ENCODE results near the gene PDK1.

Gene PDK1

GRCh38 chr2:172551271-172551670, 4.6 kb upstream of the PDK1 start:
- H3K9me3 ChIP-seq (ENCODE audit: control insufficient read depth in 2 of 2, low read length in 2 of 2), result no peaks in the 10 kb centered on the region
- H3K36me3 ChIP-seq (ENCODE audit: control insufficient read depth in 2 of 2, insufficient read depth in 2 of 2, low read length in 2 of 2), result no peaks in the 10 kb centered on the region
- H3K9ac ChIP-seq (ENCODE audit: low read depth in 1 of 2, low read length in 2 of 2), result no peak overlapping the region

GRCh38 chr2:172552547-172553291, 3.2 kb upstream of the PDK1 start:
- H3K9ac ChIP-seq (ENCODE audit: low read depth in 1 of 2, low read length in 2 of 2), result no peak overlapping the region
- no peaks in the 10 kb centered on the region for H3K27me3 ChIP-seq (ENCODE audit: control insufficient read depth in 2 of 2, insufficient read depth in 2 of 2, low read length in 2 of 2)
- H3K4me3 ChIP-seq (ENCODE audit: low read length in 2 of 2), result no peak overlapping the region
- H3K36me3 ChIP-seq (ENCODE audit: control insufficient read depth in 2 of 2, insufficient read depth in 2 of 2, low read length in 2 of 2), result no peaks in the 10 kb centered on the region
- H3K27ac ChIP-seq (ENCODE audit: low read depth in 2 of 2, low read length in 2 of 2), result no peak overlapping the region
- H3K4me1 ChIP-seq (ENCODE audit: control insufficient read depth in 2 of 2, insufficient read depth in 2 of 2, low read length in 2 of 2), result peaks cover 17% of the 10 kb centered on the region in 2 donors
- H3K9me3 ChIP-seq (ENCODE audit: control insufficient read depth in 2 of 2, low read length in 2 of 2), result no peaks in the 10 kb centered on the region

More at GRCh38 chr2:172551271-172551670, 4.6 kb upstream of the PDK1 start:
- Histone ChIP-seq H3K27me3 (ENCODE audit: control insufficient read depth in 2 of 2, insufficient read depth in 2 of 2, low read length in 2 of 2) (no peaks in the 10 kb centered on the region), H3K4me1 (ENCODE audit: control insufficient read depth in 2 of 2, insufficient read depth in 2 of 2, low read length in 2 of 2) (peaks cover 9% of the 10 kb centered on the region in 2 donors), H3K27ac (ENCODE audit: low read depth in 2 of 2, low read length in 2 of 2) (no peak overlapping the region), H3K4me3 (ENCODE audit: low read length in 2 of 2) (no peak overlapping the region)

- no peak overlapping the region for H3K27ac ChIP-seq (ENCODE audit: low read depth in 2 of 2, low read length in 2 of 2)
- no peaks in the 10 kb centered on the region for H3K27me3 ChIP-seq (ENCODE audit: control insufficient read depth in 2 of 2, insufficient read depth in 2 of 2, low read length in 2 of 2)
- peak overlapping the region; percentile 91 to 96 for H3K4me3 ChIP-seq (ENCODE audit: low read length in 2 of 2)
- H3K9me3 ChIP-seq (ENCODE audit: control insufficient read depth in 2 of 2, low read length in 2 of 2), result no peaks in the 10 kb centered on the region
- no peaks in the 10 kb centered on the region for H3K36me3 ChIP-seq (ENCODE audit: control insufficient read depth in 2 of 2, insufficient read depth in 2 of 2, low read length in 2 of 2)
- peaks cover 17 to 19% of the 10 kb centered on the region in 2 donors for H3K4me1 ChIP-seq (ENCODE audit: control insufficient read depth in 2 of 2, insufficient read depth in 2 of 2, low read length in 2 of 2)
- peak overlapping the region in 1 of 2 donors; percentile 95 for H3K9ac ChIP-seq (ENCODE audit: low read depth in 1 of 2, low read length in 2 of 2)
Observed at GRCh38 chr2:172554352-172555271, 1.3 kb upstream of the PDK1 start.

GRCh38 chr2:172555272-172555521, 693 bp upstream of the PDK1 start:
- Histone ChIP-seq H3K9me3 (ENCODE audit: control insufficient read depth in 2 of 2, low read length in 2 of 2) (no peaks in the 10 kb centered on the region), H3K4me1 (ENCODE audit: control insufficient read depth in 2 of 2, insufficient read depth in 2 of 2, low read length in 2 of 2) (peaks cover 17 to 19% of the 10 kb centered on the region in 2 donors), H3K27me3 (ENCODE audit: control insufficient read depth in 2 of 2, insufficient read depth in 2 of 2, low read length in 2 of 2) (no peaks in the 10 kb centered on the region), H3K36me3 (ENCODE audit: control insufficient read depth in 2 of 2, insufficient read depth in 2 of 2, low read length in 2 of 2) (no peaks in the 10 kb centered on the region), H3K9ac (ENCODE audit: low read depth in 1 of 2, low read length in 2 of 2) (peak overlapping the region; percentile 85 to 95), H3K4me3 (ENCODE audit: low read length in 2 of 2) (peak overlapping the region; percentile 91 to 96), H3K27ac (ENCODE audit: low read depth in 2 of 2, low read length in 2 of 2) (peak overlapping the region; percentile 81 to 91)

- no peaks in the 10 kb centered on the region for H3K27me3 ChIP-seq (ENCODE audit: control insufficient read depth in 2 of 2, insufficient read depth in 2 of 2, low read length in 2 of 2)
- H3K4me3 ChIP-seq (ENCODE audit: low read length in 2 of 2), result peak overlapping the region; percentile 91 to 96
- H3K4me1 ChIP-seq (ENCODE audit: control insufficient read depth in 2 of 2, insufficient read depth in 2 of 2, low read length in 2 of 2), result peaks cover 13 to 19% of the 10 kb centered on the region in 2 donors
Observed at GRCh38 chr2:172556284-172557033, 569 bp downstream of the PDK1 start.

GRCh38 chr2:172558372-172558771, 2.5 kb downstream of the PDK1 start:
- Histone ChIP-seq H3K27ac (ENCODE audit: low read depth in 2 of 2, low read length in 2 of 2) (no peak overlapping the region), H3K27me3 (ENCODE audit: control insufficient read depth in 2 of 2, insufficient read depth in 2 of 2, low read length in 2 of 2) (no peaks in the 10 kb centered on the region), H3K9ac (ENCODE audit: low read depth in 1 of 2, low read length in 2 of 2) (no peak overlapping the region), H3K9me3 (ENCODE audit: control insufficient read depth in 2 of 2, low read length in 2 of 2) (no peaks in the 10 kb centered on the region), H3K36me3 (ENCODE audit: control insufficient read depth in 2 of 2, insufficient read depth in 2 of 2, low read length in 2 of 2) (peaks cover 0 to 3% of the 10 kb centered on the region in 2 donors), H3K4me3 (ENCODE audit: low read length in 2 of 2) (peak overlapping the region; percentile 10 to 91), H3K4me1 (ENCODE audit: control insufficient read depth in 2 of 2, insufficient read depth in 2 of 2, low read length in 2 of 2) (peaks cover 13 to 15% of the 10 kb centered on the region in 2 donors)

More at GRCh38 chr2:172556284-172557033, 569 bp downstream of the PDK1 start:
- peak overlapping the region; percentile 90 to 93 for H3K27ac ChIP-seq (ENCODE audit: low read depth in 2 of 2, low read length in 2 of 2)
- H3K9ac ChIP-seq (ENCODE audit: low read depth in 1 of 2, low read length in 2 of 2), result peak overlapping the region; percentile 83 to 94
- no peaks in the 10 kb centered on the region for H3K9me3 ChIP-seq (ENCODE audit: control insufficient read depth in 2 of 2, low read length in 2 of 2)
- H3K36me3 ChIP-seq (ENCODE audit: control insufficient read depth in 2 of 2, insufficient read depth in 2 of 2, low read length in 2 of 2), result peaks cover 0 to 3% of the 10 kb centered on the region in 2 donors

GRCh38 chr2:172560721-172561120, 4.8 kb downstream of the PDK1 start:
- H3K4me1 ChIP-seq (ENCODE audit: control insufficient read depth in 2 of 2, insufficient read depth in 2 of 2, low read length in 2 of 2), result peaks cover 8 to 9% of the 10 kb centered on the region in 2 donors
- H3K9me3 ChIP-seq (ENCODE audit: control insufficient read depth in 2 of 2, low read length in 2 of 2), result no peaks in the 10 kb centered on the region
- no peak overlapping the region for H3K27ac ChIP-seq (ENCODE audit: low read depth in 2 of 2, low read length in 2 of 2)
- H3K4me3 ChIP-seq (ENCODE audit: low read length in 2 of 2), result no peak overlapping the region
- H3K9ac ChIP-seq (ENCODE audit: low read depth in 1 of 2, low read length in 2 of 2), result no peak overlapping the region
- peaks cover 7 to 10% of the 10 kb centered on the region in 2 donors for H3K36me3 ChIP-seq (ENCODE audit: control insufficient read depth in 2 of 2, insufficient read depth in 2 of 2, low read length in 2 of 2)
- no peaks in the 10 kb centered on the region for H3K27me3 ChIP-seq (ENCODE audit: control insufficient read depth in 2 of 2, insufficient read depth in 2 of 2, low read length in 2 of 2)

GRCh38 chr2:172561270-172561669, 5.4 kb downstream of the PDK1 start:
- no peaks in the 10 kb centered on the region for H3K27me3 ChIP-seq (ENCODE audit: control insufficient read depth in 2 of 2, insufficient read depth in 2 of 2, low read length in 2 of 2)
- H3K9ac ChIP-seq (ENCODE audit: low read depth in 1 of 2, low read length in 2 of 2), result no peak overlapping the region
- H3K9me3 ChIP-seq (ENCODE audit: control insufficient read depth in 2 of 2, low read length in 2 of 2), result no peaks in the 10 kb centered on the region
- no peak overlapping the region for H3K27ac ChIP-seq (ENCODE audit: low read depth in 2 of 2, low read length in 2 of 2)
- peaks cover 9 to 15% of the 10 kb centered on the region in 2 donors for H3K36me3 ChIP-seq (ENCODE audit: control insufficient read depth in 2 of 2, insufficient read depth in 2 of 2, low read length in 2 of 2)
- no peak overlapping the region for H3K4me3 ChIP-seq (ENCODE audit: low read length in 2 of 2)
- H3K4me1 ChIP-seq (ENCODE audit: control insufficient read depth in 2 of 2, insufficient read depth in 2 of 2, low read length in 2 of 2), result peaks cover 8 to 9% of the 10 kb centered on the region in 2 donors

GRCh38 chr2:172562298-172562697, 6.4 kb downstream of the PDK1 start:
- no peaks in the 10 kb centered on the region for H3K9me3 ChIP-seq (ENCODE audit: control insufficient read depth in 2 of 2, low read length in 2 of 2)
- peaks cover 12 to 15% of the 10 kb centered on the region in 2 donors for H3K36me3 ChIP-seq (ENCODE audit: control insufficient read depth in 2 of 2, insufficient read depth in 2 of 2, low read length in 2 of 2)
- no peak overlapping the region for H3K9ac ChIP-seq (ENCODE audit: low read depth in 1 of 2, low read length in 2 of 2)
- peaks cover 0 to 2% of the 10 kb centered on the region in 2 donors for H3K4me1 ChIP-seq (ENCODE audit: control insufficient read depth in 2 of 2, insufficient read depth in 2 of 2, low read length in 2 of 2)
- no peak overlapping the region for H3K4me3 ChIP-seq (ENCODE audit: low read length in 2 of 2)
- no peak overlapping the region for H3K27ac ChIP-seq (ENCODE audit: low read depth in 2 of 2, low read length in 2 of 2)
- H3K27me3 ChIP-seq (ENCODE audit: control insufficient read depth in 2 of 2, insufficient read depth in 2 of 2, low read length in 2 of 2), result no peaks in the 10 kb centered on the region
